GM20000 (cell line): ENCODE data around the gene RNF31.

Source experiments
- DNase-seq: peaks from one replicate; pipeline ENCODE4 v3.0.0; 2012; ENCODE audit warnings: low spot score
- TF ChIP-seq, protein P1 (sequence below): IDR thresholded peaks from 2 replicates; pipeline ENCODE4 v1.5.1; 2012; ENCODE audit warnings: mild to moderate bottlenecking, control low read depth; ENCODE audit errors: extremely low read depth, missing control alignments

The RNF31 gene

DNA sequence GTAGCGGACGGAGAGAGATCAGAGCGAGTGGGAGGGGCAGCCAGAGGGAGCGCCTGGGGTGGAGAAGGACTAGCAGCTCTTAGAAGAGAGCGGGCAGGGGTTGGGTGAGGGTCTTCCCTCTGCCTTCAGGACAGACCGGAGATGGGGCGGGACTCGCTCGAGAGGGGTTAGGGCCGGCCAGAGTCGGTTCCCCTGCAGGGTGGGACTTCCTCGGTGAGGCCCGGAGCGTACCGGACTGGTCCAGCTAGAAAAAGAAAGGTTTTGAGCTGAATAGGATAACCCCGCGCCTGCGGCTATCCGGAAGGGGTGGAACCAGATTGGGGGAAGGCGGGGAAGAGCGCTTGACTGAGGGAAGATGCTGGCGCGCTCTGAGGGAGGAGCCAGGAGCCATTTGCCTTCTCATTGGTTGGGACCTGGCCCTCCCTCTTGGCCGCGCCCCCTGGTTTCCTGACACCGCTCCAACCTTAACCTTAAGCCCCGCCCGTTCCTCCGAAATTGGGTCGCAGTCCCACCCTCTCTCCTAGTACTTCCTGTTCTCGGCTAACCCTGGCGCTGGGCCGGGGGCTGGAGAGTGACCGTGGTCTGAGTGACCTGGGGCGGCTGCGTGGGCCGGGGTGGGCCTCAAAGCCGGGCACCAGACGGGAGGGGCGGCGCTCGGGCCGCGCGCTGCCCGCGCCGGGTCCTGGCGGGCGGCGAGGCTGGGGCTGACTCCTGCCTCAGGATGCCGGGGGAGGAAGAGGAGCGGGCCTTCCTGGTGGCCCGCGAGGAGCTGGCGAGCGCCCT is at the start of gene RNF31:
TSS of gene RNF31 (plus strand) at position 521 of the 783 bp plus-strand sequence. CDS start at position 722, 201 bp downstream.
- DNase-seq = peak; percentile 98
- TF ChIP-seq, protein P1, sequence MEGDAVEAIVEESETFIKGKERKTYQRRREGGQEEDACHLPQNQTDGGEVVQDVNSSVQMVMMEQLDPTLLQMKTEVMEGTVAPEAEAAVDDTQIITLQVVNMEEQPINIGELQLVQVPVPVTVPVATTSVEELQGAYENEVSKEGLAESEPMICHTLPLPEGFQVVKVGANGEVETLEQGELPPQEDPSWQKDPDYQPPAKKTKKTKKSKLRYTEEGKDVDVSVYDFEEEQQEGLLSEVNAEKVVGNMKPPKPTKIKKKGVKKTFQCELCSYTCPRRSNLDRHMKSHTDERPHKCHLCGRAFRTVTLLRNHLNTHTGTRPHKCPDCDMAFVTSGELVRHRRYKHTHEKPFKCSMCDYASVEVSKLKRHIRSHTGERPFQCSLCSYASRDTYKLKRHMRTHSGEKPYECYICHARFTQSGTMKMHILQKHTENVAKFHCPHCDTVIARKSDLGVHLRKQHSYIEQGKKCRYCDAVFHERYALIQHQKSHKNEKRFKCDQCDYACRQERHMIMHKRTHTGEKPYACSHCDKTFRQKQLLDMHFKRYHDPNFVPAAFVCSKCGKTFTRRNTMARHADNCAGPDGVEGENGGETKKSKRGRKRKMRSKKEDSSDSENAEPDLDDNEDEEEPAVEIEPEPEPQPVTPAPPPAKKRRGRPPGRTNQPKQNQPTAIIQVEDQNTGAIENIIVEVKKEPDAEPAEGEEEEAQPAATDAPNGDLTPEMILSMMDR = no peak

DNA sequence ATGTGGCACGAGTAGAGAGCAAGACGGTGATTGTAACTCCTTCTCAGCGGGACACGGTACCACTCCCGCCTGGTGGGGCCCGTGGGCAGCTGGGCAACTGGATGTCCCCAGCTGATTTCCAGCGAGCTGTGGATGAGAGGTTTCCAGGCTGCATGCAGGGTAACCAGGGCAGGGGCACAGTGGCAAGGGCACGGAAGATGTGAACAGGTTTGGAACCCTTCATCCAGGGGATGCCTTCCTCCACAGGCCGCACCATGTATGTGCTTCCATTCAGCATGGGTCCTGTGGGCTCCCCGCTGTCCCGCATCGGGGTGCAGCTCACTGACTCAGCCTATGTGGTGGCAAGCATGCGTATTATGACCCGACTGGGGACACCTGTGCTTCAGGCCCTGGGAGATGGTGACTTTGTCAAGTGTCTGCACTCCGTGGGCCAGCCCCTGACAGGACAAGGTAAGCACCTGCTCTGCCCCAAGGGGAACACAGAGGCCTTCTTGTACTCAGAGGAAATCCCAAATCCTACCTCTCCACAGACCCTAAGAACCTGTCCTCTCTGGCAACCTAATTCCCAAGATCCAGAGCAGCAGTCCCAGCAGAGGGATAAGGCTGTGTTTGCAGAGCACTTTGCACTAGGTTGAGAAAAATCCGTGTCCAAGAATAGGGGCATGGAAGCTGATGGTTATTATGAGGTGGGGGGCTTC is 48.9 kb upstream of the RNF31 start:
- TF ChIP-seq, protein P1 = no peak
- DNase-seq = no peak

DNA sequence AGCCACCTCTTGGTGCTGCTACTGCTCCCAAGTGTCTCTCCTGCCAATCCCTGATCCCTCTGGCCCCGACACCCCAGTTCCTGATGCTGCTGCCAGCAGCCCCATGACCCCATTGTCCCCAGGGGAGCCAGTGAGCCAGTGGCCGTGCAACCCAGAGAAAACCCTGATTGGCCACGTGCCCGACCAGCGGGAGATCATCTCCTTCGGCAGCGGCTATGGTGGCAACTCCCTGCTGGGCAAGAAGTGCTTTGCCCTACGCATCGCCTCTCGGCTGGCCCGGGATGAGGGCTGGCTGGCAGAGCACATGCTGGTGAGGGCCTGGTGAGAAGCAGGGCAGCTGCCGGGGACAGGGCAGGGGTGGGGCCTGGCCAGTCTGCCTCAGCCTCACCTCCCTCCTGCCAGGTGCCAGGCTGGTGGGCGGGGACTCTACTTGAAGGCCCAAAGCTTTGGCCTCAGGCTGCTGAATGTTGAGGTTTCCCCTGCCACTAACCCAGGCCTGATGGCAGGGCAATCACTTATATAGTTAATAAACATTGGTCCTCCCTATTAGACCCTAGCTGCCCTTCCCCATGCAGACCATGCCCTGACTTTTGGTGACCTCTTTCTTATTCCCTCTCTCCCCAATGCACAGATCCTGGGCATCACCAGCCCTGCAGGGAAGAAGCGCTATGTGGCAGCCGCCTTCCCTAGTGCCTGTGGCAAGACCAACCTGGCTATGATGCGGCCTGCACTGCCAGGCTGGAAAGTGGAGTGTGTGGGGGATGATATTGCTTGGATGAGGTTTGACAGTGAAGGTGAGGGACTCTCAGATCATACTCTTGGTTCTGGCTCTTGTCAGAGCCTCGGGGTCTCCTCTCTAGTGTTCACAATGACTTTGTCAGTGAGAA is 48.1 kb upstream of the RNF31 start:
- TF ChIP-seq, protein P1 = no peak
- DNase-seq = no peak

DNA sequence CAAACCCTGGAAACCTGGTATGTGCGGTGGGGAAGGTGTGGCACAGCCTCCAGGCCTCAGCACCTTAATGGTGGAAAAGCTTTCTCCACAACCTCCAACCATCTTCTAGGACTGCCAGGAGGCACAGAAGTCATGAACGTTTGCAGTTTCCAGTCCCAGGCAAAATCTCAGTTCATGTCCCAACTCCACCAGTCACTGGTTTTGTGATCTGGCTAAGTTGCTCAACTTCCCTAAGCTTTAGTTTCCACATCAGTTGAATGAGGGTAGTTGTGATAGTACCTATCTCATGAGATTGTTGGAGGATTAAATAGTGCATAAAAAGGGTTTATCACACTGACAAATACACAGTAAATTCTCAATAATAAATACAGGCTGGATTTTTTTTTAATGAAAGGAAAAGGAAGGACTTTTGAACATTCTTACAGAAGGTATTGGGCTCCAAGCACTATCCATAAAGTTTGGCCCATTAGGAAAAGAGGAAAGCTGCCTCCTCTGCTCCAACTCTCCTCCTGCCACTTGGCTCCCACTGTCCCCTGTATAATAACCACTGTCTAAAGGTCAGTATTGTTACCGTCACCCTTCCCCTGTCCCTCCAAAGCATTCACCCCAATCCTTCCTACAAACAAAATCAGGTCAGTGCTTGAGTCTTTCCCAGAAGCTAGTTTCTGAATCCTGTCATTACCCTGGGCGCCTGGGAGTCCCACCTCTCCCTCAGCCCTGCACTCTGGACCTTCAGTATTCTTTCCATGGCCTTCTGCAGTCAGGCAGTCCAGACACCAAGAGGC is 46.9 kb upstream of the RNF31 start:
- no peak for DNase-seq
- TF ChIP-seq, protein P1 = no peak

DNA sequence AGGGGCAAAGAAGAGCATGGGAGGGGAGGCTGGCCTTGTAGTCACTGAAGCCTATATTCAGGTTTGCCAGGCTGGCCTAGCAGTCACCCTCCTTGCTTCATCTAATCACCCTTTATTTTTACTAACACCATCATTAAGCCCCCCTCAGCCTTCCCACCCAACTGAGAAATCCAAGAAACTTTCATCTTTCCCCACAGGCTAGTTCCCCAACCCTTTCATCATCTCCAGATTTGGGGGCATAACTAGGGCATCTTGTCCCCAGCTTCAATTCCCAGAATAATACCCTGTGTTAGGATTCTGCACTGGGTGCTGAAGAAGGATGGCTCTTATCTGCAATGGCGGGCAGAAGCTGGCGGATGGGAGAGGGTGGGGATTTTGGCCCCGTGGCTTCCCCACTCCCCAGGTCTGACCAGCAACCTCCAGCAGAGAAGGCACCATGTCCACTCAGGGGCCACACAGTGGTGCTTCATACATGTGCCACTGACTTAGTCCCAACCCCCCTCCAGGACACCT is 46.3 kb upstream of the RNF31 start:
- TF ChIP-seq, protein P1 = no peak

DNA sequence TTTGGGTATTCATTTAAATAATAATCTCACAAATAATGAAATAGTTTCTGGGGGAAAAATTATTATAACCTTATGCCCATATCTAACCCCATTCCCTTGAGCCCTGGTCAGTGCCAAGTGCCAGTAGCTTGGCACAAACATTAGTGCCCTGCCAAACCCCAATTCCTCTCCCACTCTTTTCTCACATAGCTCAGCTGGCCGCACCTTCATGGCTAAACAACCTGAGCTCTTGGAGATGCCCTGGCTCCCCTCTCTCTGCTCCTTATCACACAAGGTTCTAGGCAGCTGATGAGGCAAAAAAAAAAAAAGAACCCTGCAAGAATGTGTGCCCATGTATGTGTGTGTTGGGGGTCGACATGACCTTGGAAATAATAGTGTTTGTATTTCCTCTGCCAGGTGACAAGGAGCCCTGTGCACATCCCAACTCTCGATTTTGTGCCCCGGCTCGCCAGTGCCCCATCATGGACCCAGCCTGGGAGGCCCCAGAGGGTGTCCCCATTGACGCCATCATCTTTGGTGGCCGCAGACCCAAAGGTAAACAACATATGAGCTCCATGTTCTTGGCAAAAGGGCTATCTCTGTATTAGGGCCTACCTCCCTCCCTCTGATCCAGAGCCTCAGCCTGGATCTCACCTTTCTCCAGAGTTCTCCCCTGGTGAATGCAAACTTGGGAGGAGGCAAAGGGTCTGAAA is 44.8 kb upstream of the RNF31 start:
- no peak for DNase-seq
- TF ChIP-seq, protein P1 = no peak

More for the DNA sequence above, 46.3 kb upstream of the RNF31 start:
- DNase-seq = no peak
